ENCODE results near the gene DENND10. TPM values are rescaled to one million over a fixed set of nuclear protein-coding genes. Genes with fewer than 3 reads are reported as not detected.

Gene DENND10
- total and polyA plus RNA-seq, 2 donors (not counting 3 experiments of a cell fraction or from before 2014, with no cell fraction given) = 39.1 to 50.1 TPM

- H3K27me3 ChIP-seq (ENCODE audit: control insufficient read depth in 2 of 2, insufficient read depth in 2 of 2, low read length in 2 of 2) = no peaks in the 10 kb centered on the region
- CTCF ChIA-PET = no interaction called here
- dilution Hi-C loops (cut with MboI; ENCODE audit: extremely low pct_ligation_motif_present, low sequenced_read_pairs) = no loop called here
Measured at GRCh38 chr10:119078422-119079179, 25.3 kb upstream of the DENND10 start.

More at GRCh38 chr10:119078422-119079179, 25.3 kb upstream of the DENND10 start:
- Histone ChIP-seq H2AFZ (ENCODE audit: low read depth, low read length) (no peak overlapping the region), H4K20me1 (replicated peaks; ENCODE audit: control insufficient read depth, extremely low read depth, insufficient read depth, low read length) (peaks cover 22% of the 10 kb centered on the region), H3K4me1 (ENCODE audit: control insufficient read depth, extremely low read depth, insufficient read depth, low read length) (peaks cover 19% of the 10 kb centered on the region), H3K79me2 (ENCODE audit: control insufficient read depth, insufficient read depth, low read length) (peaks cover 69% of the 10 kb centered on the region), H3K4me2 (ENCODE audit: insufficient read depth, low read length) (peak overlapping the region; percentile 100), H3K4me3 (replicated peaks in 1 of 3; ENCODE audit: insufficient read depth in 1 of 3, low read depth in 1 of 3, low read length in 3 of 3) (peak overlapping the region; percentile 80 to 97 (median 97)), H3K9me1 (replicated peaks; ENCODE audit: control insufficient read depth, extremely low read depth, insufficient read depth, low read length) (no peaks in the 10 kb centered on the region), H3K9ac (replicated peaks; ENCODE audit: extremely low read depth, insufficient read depth, low read length) (peak overlapping the region; percentile 99), H3K27ac (ENCODE audit: insufficient read depth, low read depth, low read length) (no peak overlapping the region), H3K36me3 (ENCODE audit: control insufficient read depth in 2 of 2, extremely low read depth in 1 of 2, insufficient read depth in 2 of 2, low read length in 2 of 2) (peaks cover 0 to 4% of the 10 kb centered on the region in 2 experiments), H3K9me3 (replicated peaks; ENCODE audit: control insufficient read depth, insufficient read depth, low read length) (no peaks in the 10 kb centered on the region)
- intact Hi-C loops (cut with micrococcal nuclease) = loop anchor here (5.0 kb wide), 2 partner anchors 41 to 409 kb away; no protein-coding TSS in a partner anchor
- DNase-seq (ENCODE audit: low read depth, low spot score) (no peak), FAIRE-seq (no peak)
- POLR2A ChIA-PET = interaction anchor here (0.7 kb wide), 1 partner anchor 48 kb away, joined by 3 read pairs; no protein-coding TSS in a partner anchor
- no TSS peak for BruUV-seq (replicated peaks)
- TF ChIP-seq GATA2 (IDR thresholded peaks at IDR 0.05; ENCODE audit: insufficient read depth, insufficient read length, low read depth, low read length) (no peak), EZH2 (IDR thresholded peaks at IDR 0.05; ENCODE audit: borderline replicate concordance, low read depth, low read length, severe bottlenecking) (no peak), POLR2AphosphoS5 (IDR thresholded peaks at IDR 0.05; ENCODE audit: insufficient read depth, low read depth, low read length) (no peak), POLR2A (IDR thresholded peaks at IDR 0.05; ENCODE audit: low read depth, low read length) (no peak), JUN (IDR thresholded peaks at IDR 0.05; ENCODE audit: borderline replicate concordance, insufficient read depth, insufficient read length, low read depth) (no peak), CTCF (IDR thresholded peaks at IDR 0.05; ENCODE audit: extremely low read depth in 1 of 2, insufficient read depth in 1 of 2, low read depth in 1 of 2, low read length in 2 of 2) (no peak)
